Kidney epithelial cell (primary cell): ENCODE data around the gene CDA. TPM values are rescaled to one million over a fixed set of nuclear protein-coding genes. Genes with fewer than 3 reads are reported as not detected.

Experiments
- DNase-seq: peaks from one replicate; pipeline ENCODE4 v3.0.0-alpha.2; 2010; ENCODE audit warnings: low read depth
- H3K27me3 ChIP-seq: 2 replicates; pipeline ENCODE4 v1.6.0; 2011; ENCODE audit warnings: low read length; ENCODE audit not compliant: control insufficient read depth, insufficient read depth
- H3K36me3 ChIP-seq: 2 replicates; pipeline ENCODE4 v1.5.1; 2011; ENCODE audit warnings: low read length; ENCODE audit not compliant: control insufficient read depth, insufficient read depth
- H3K4me3 ChIP-seq: 2 replicates; pipeline ENCODE4 v1.5.1; 2011; ENCODE audit warnings: low read depth, mild to moderate bottlenecking, control low read depth, low read length
- CTCF ChIP-seq: IDR thresholded peaks from 2 replicates; pipeline ENCODE4 v1.5.1; 2011; ENCODE audit warnings: mild to moderate bottlenecking, moderate library complexity, low read length, control low read depth, inconsistent platforms; ENCODE audit not compliant: insufficient read depth, poor library complexity, severe bottlenecking
- total RNA-seq: library from RNA; depleted of rRNA; stranded (reverse); fragments of >200 nt; gene quantifications from 2 replicates; pipeline ENCODE4 v1.2.3, GENCODE V29; 2015

The CDA gene
- total RNA-seq, 1 donor from 2014 or later = 3.1 TPM

- Histone ChIP-seq H3K4me3 (no peak overlapping the region), H3K27me3 (no peaks in the 10 kb centered on the region), H3K36me3 (peaks cover 3% of the 10 kb centered on the region)
- TF ChIP-seq CTCF = no peak
- no peak for DNase-seq
Measured at GRCh38 chr1:20648438-20648837, 59.5 kb downstream of the CDA start.

GRCh38 chr1:20648946-20649345 lies 60.0 kb downstream of the CDA start:
- Histone ChIP-seq H3K36me3 (peaks cover 4% of the 10 kb centered on the region), H3K27me3 (no peaks in the 10 kb centered on the region), H3K4me3 (no peak overlapping the region)
- no peak for DNase-seq
- no peak for TF ChIP-seq CTCF

GRCh38 chr1:20652300-20652699 lies 63.4 kb downstream of the CDA start:
- Histone ChIP-seq H3K27me3 (no peaks in the 10 kb centered on the region), H3K4me3 (no peak overlapping the region), H3K36me3 (peaks cover 7% of the 10 kb centered on the region)
- no peak for DNase-seq
- TF ChIP-seq CTCF = no peak

GRCh38 chr1:20654104-20654690 lies 65.3 kb downstream of the CDA start:
- H3K27me3 ChIP-seq = no peaks in the 10 kb centered on the region
- DNase-seq = no peak
- no peak overlapping the region for H3K4me3 ChIP-seq
- H3K36me3 ChIP-seq = peaks cover 7% of the 10 kb centered on the region
- no peak for TF ChIP-seq CTCF

GRCh38 chr1:20657024-20657423 lies 68.1 kb downstream of the CDA start:
- Histone ChIP-seq H3K27me3 (no peaks in the 10 kb centered on the region), H3K36me3 (peaks cover 7% of the 10 kb centered on the region), H3K4me3 (no peak overlapping the region)
- DNase-seq = no peak
- no peak for TF ChIP-seq CTCF
